HG03342 (cell line): ENCODE results near the gene PKD1.
"Not testable (repeated sequence)": the region's sequence is repeated elsewhere in the genome, so short reads cannot be mapped to it uniquely, and the experiment has no call there.

Experiments used
- ATAC-seq: cut with Tn5 transposase; IDR thresholded peaks from one replicate; pipeline ENCODE4 v1.9.1; 2021; ENCODE audit warnings: mild to moderate bottlenecking, moderate library complexity; ENCODE audit not compliant: unreplicated experiment

The PKD1 gene

GRCh38 chr16:2152695-2153506 lies 17.2 kb upstream of the PKD1 start:
- no peak for ATAC-seq

GRCh38 chr16:2151188-2152091 lies 15.7 kb upstream of the PKD1 start:
- ATAC-seq = no peak

- no peak for ATAC-seq
Observed at GRCh38 chr16:2150418-2151187, 14.9 kb upstream of the PKD1 start.

GRCh38 chr16:2149630-2150417 lies 14.1 kb upstream of the PKD1 start:
- ATAC-seq = no peak

GRCh38 chr16:2148714-2149629 lies 13.3 kb upstream of the PKD1 start:
- ATAC-seq = no peak

GRCh38 chr16:2147981-2148671 lies 12.4 kb upstream of the PKD1 start, which contains the start of gene RAB26:
Gene RAB26 (plus strand): TSS chr16:2148625. CDS start chr16:2148784, 159 bp downstream.
- no peak for ATAC-seq

- no peak for ATAC-seq
Observed at GRCh38 chr16:2147378-2147777, 11.7 kb upstream of the PKD1 start.

- no peak for ATAC-seq
Observed at GRCh38 chr16:2145843-2146242, 10.1 kb upstream of the PKD1 start.

- no peak for ATAC-seq
Observed at GRCh38 chr16:2143878-2144485, 8.3 kb upstream of the PKD1 start.

- ATAC-seq = no peak
Observed at GRCh38 chr16:2142942-2143877, 7.5 kb upstream of the PKD1 start.

- not testable (repeated sequence) for ATAC-seq
Observed at GRCh38 chr16:2135071-2135470, 627 bp downstream of the PKD1 start.

- ATAC-seq = not testable (repeated sequence)
Observed at GRCh38 chr16:2133797-2134196, 1.9 kb downstream of the PKD1 start.

- not testable (repeated sequence) for ATAC-seq
Observed at GRCh38 chr16:2129890-2130447, 5.7 kb downstream of the PKD1 start.

GRCh38 chr16:2129251-2129650 lies 6.4 kb downstream of the PKD1 start:
- not testable (repeated sequence) for ATAC-seq

GRCh38 chr16:2127630-2128280 lies 7.9 kb downstream of the PKD1 start:
- ATAC-seq = not testable (repeated sequence)

GRCh38 chr16:2126928-2127556 lies 8.7 kb downstream of the PKD1 start:
- ATAC-seq = not testable (repeated sequence)
